Measurements from ENCODE around the gene GPD2. TPM values are rescaled to one million over a fixed set of nuclear protein-coding genes. Genes with fewer than 3 reads are reported as not detected.

Gene GPD2
- polyA plus RNA-seq, 1 experiment = 20.7 TPM

GRCh38 chr2:156401861-156402260 lies 34.3 kb upstream of the GPD2 start:
- DNase-seq (ENCODE audit: low read depth, low spot score) = no peak
- H3K27ac ChIP-seq (ENCODE audit: low read depth, low read length) = no peak overlapping the region
- ChIA-PET CTCF (interaction anchor here (3.1 kb wide), 1 partner anchor 67 kb away, joined by 18 read pairs; no protein-coding TSS in a partner anchor), POLR2A (no interaction called here)
- H3K9me3 ChIP-seq (ENCODE audit: control insufficient read depth, insufficient read depth, low read length) = no peaks in the 10 kb centered on the region; the same call in 1 of the 2 replicates
- no peaks in the 10 kb centered on the region for H3K27me3 ChIP-seq (ENCODE audit: control insufficient read depth, insufficient read depth, low read length)
- no peak overlapping the region for H3K4me3 ChIP-seq (ENCODE audit: low read depth, low read length)
- no peak for TF ChIP-seq CTCF (IDR thresholded peaks at IDR 0.05; ENCODE audit: low read depth, low read length)

- no peak overlapping the region for H3K27ac ChIP-seq (ENCODE audit: low read depth, low read length)
- no peaks in the 10 kb centered on the region for H3K9me3 ChIP-seq (ENCODE audit: control insufficient read depth, insufficient read depth, low read length)
- H3K27me3 ChIP-seq (ENCODE audit: control insufficient read depth, insufficient read depth, low read length) = no peaks in the 10 kb centered on the region
- no peak overlapping the region for H3K4me3 ChIP-seq (ENCODE audit: low read depth, low read length)
- no peak for DNase-seq (ENCODE audit: low read depth, low spot score)
- CTCF ChIA-PET = no interaction called here
- POLR2A ChIA-PET = no interaction called here
- TF ChIP-seq CTCF (IDR thresholded peaks at IDR 0.05; ENCODE audit: low read depth, low read length) = no peak
Observed at GRCh38 chr2:156405586-156405985, 30.6 kb upstream of the GPD2 start.

GRCh38 chr2:156411835-156412234 lies 24.3 kb upstream of the GPD2 start:
- TF ChIP-seq CTCF (IDR thresholded peaks at IDR 0.05; ENCODE audit: low read depth, low read length) = no peak
- POLR2A ChIA-PET = no interaction called here

GRCh38 chr2:156421851-156422250 lies 14.3 kb upstream of the GPD2 start:
- TF ChIP-seq CTCF (IDR thresholded peaks at IDR 0.05; ENCODE audit: low read depth, low read length) = no peak
- no peak for DNase-seq (ENCODE audit: low read depth, low spot score)
- ChIA-PET POLR2A (interaction anchor here (0.7 kb wide), 2 partner anchors 40 to 87 kb away, joined by 3 read pairs; no protein-coding TSS in a partner anchor), CTCF (no interaction called here)
- Histone ChIP-seq H3K4me3 (ENCODE audit: low read depth, low read length) (no peak overlapping the region), H3K27me3 (ENCODE audit: control insufficient read depth, insufficient read depth, low read length) (peaks cover 2% of the 10 kb centered on the region), H3K27ac (ENCODE audit: low read depth, low read length) (no peak overlapping the region), H3K9me3 (ENCODE audit: control insufficient read depth, insufficient read depth, low read length) (no peaks in the 10 kb centered on the region)

More at GRCh38 chr2:156411835-156412234, 24.3 kb upstream of the GPD2 start:
- DNase-seq (ENCODE audit: low read depth, low spot score) = no peak
- CTCF ChIA-PET = no interaction called here
- Histone ChIP-seq H3K27ac (ENCODE audit: low read depth, low read length) (no peak overlapping the region), H3K4me3 (ENCODE audit: low read depth, low read length) (no peak overlapping the region), H3K9me3 (ENCODE audit: control insufficient read depth, insufficient read depth, low read length) (no peaks in the 10 kb centered on the region), H3K27me3 (ENCODE audit: control insufficient read depth, insufficient read depth, low read length) (no peaks in the 10 kb centered on the region)

- no peaks in the 10 kb centered on the region for H3K9me3 ChIP-seq (ENCODE audit: control insufficient read depth, insufficient read depth, low read length)
- H3K4me3 ChIP-seq (ENCODE audit: low read depth, low read length) = no peak overlapping the region
- H3K27ac ChIP-seq (ENCODE audit: low read depth, low read length) = no peak overlapping the region
- TF ChIP-seq CTCF (IDR thresholded peaks at IDR 0.05; ENCODE audit: low read depth, low read length) = no peak
- no peaks in the 10 kb centered on the region for H3K27me3 ChIP-seq (ENCODE audit: control insufficient read depth, insufficient read depth, low read length)
- no peak for DNase-seq (ENCODE audit: low read depth, low spot score)
- ChIA-PET CTCF (no interaction called here), POLR2A (no interaction called here)
Observed at GRCh38 chr2:156423674-156424282, 12.4 kb upstream of the GPD2 start.

Measured in AG04450 (cell line).